GM19351 (cell line): ENCODE measurements around the gene FAAH2.
"Not testable (repeated sequence)": the region's sequence is repeated elsewhere in the genome, so short reads cannot be mapped to it uniquely, and the experiment has no call there.

ENCODE experiments used
- ATAC-seq: cut with Tn5 transposase; IDR thresholded peaks from one replicate; pipeline ENCODE4 v1.9.1; 2021; ENCODE audit warnings: mild to moderate bottlenecking, moderate library complexity; ENCODE audit not compliant: unreplicated experiment

Gene FAAH2

GRCh38 chrX:57286507-57287251 lies at the start of gene FAAH2:
TSS of gene FAAH2 (plus strand) at chrX:57286706. CDS start at chrX:57286826, 120 bp downstream.
- ATAC-seq: peak; percentile 88

GRCh38 chrX:57241967-57242366 lies 44.5 kb upstream of the FAAH2 start:
- no peak for ATAC-seq

- ATAC-seq: no peak
Measured at GRCh38 chrX:57251965-57252364, 34.5 kb upstream of the FAAH2 start.

- no peak for ATAC-seq
Measured at GRCh38 chrX:57265126-57265525, 21.4 kb upstream of the FAAH2 start.

- no peak for ATAC-seq
Measured at GRCh38 chrX:57266275-57266674, 20.2 kb upstream of the FAAH2 start.

- no peak for ATAC-seq
Measured at GRCh38 chrX:57266871-57267270, 19.6 kb upstream of the FAAH2 start.

GRCh38 chrX:57267308-57267707 lies 19.2 kb upstream of the FAAH2 start:
- no peak for ATAC-seq

GRCh38 chrX:57270980-57271379 lies 15.5 kb upstream of the FAAH2 start:
- ATAC-seq: no peak

GRCh38 chrX:57282568-57282967 lies 3.9 kb upstream of the FAAH2 start:
- ATAC-seq: no peak

- ATAC-seq: no peak
Measured at GRCh38 chrX:57285001-57285400, 1.5 kb upstream of the FAAH2 start.

- ATAC-seq: no peak
Measured at GRCh38 chrX:57289089-57289488, 2.6 kb downstream of the FAAH2 start.

GRCh38 chrX:57294961-57295360 lies 8.5 kb downstream of the FAAH2 start:
- ATAC-seq: no peak

GRCh38 chrX:57295679-57296078 lies 9.2 kb downstream of the FAAH2 start:
- ATAC-seq: not testable (repeated sequence)

- ATAC-seq: no peak
Measured at GRCh38 chrX:57313583-57314215, 27.2 kb downstream of the FAAH2 start.

GRCh38 chrX:57329008-57329407 lies 42.5 kb downstream of the FAAH2 start:
- ATAC-seq: no peak

GRCh38 chrX:57335790-57336189 lies 49.3 kb downstream of the FAAH2 start:
- not testable (repeated sequence) for ATAC-seq

- no peak for ATAC-seq
Measured at GRCh38 chrX:57353472-57354132, 67.1 kb downstream of the FAAH2 start.

GRCh38 chrX:57364145-57364544 lies 77.6 kb downstream of the FAAH2 start:
- ATAC-seq: no peak

- no peak for ATAC-seq
Measured at GRCh38 chrX:57366430-57366829, 79.9 kb downstream of the FAAH2 start.

GRCh38 chrX:57367649-57368048 lies 81.1 kb downstream of the FAAH2 start:
- ATAC-seq: no peak

GRCh38 chrX:57368158-57368557 lies 81.7 kb downstream of the FAAH2 start:
- ATAC-seq: no peak

- ATAC-seq: no peak
Measured at GRCh38 chrX:57379296-57379695, 92.8 kb downstream of the FAAH2 start.
